ENCODE results near the gene PXN.

Gene PXN

DNA sequence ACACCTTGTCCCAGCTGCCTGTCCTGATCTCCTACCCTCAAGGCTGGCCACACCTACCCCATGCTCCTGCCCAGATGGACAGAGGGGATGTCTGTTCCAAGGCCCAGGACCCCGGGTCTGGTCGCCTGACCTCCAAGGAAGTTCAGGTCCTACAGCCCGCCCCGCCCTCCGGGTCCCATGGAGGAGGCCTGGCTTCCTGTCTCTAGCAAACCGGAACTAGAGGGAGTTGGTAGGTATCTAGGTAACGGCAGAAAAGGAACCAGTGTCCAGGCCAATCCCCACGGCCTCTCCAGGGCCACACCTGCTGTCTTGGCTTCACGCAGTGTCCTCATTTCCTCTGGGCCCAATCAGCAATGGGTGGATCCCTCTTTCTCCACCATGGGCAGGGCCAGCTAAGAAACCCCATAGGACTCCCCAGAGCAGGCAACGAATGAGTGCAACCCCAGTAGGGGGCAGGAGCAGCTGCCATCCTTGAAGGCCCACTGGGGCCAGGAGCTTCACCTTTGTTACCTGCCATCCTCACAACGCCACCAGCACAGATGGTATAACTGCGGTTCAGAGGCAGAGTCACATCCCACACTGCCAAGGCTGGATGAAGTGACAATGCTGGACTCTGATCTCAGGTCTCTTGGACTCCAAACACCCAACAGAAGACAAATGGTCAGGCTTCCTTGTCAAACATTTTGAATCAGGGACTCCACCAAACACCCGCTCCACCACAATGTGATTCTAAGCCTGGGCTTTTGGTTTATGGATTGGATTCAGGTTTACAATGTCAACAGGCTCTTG, 39.5 kb downstream of the PXN start:
- H3K27ac ChIP-seq, result peak overlapping the region; percentile 98
- H3K4me1 ChIP-seq (ENCODE audit: control insufficient read depth in 1 of 2, insufficient read depth in 1 of 2, low read depth in 1 of 2, low read length in 1 of 2), result peaks cover 76 to 77% of the 10 kb centered on the region in 2 experiments
- peaks cover 9% of the 10 kb centered on the region for H3K9me3 ChIP-seq
- peak; percentile 49 for TF ChIP-seq CTCF (IDR thresholded peaks at IDR 0.05)
- peak overlapping the region; percentile 48 to 55 for H3K4me3 ChIP-seq (ENCODE audit: low read depth in 1 of 2, low read length in 1 of 2)
- H3K36me3 ChIP-seq, result peaks cover 53% of the 10 kb centered on the region
- H3K27me3 ChIP-seq, result no peaks in the 10 kb centered on the region

DNA sequence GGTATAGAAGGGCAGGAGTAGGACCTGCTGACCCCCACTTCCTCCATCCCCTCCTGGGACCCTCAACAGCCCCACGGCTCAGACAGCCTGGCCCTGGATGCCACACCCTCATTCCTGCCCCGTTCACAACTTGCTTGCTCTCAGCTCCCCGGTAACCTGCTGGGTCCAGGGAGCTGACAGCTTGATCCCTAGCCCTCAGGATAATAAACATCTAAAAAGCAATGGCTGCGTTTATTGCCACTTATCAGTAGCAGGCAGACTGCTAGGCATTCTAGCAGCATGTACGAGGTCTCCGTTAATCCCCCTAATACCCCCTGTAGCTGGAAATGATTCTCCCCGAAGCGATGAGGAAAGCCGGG, 40.4 kb downstream of the PXN start:
- H3K9me3 ChIP-seq, result peaks cover 9% of the 10 kb centered on the region
- peak overlapping the region; percentile 98 for H3K27ac ChIP-seq
- peaks cover 62% of the 10 kb centered on the region for H3K36me3 ChIP-seq
- TF ChIP-seq CTCF (IDR thresholded peaks at IDR 0.05), result no peak
- H3K4me1 ChIP-seq (ENCODE audit: control insufficient read depth in 1 of 2, insufficient read depth in 1 of 2, low read depth in 1 of 2, low read length in 1 of 2), result peaks cover 68% of the 10 kb centered on the region in 2 experiments
- no peaks in the 10 kb centered on the region for H3K27me3 ChIP-seq
- peak overlapping the region; percentile 48 to 55 for H3K4me3 ChIP-seq (ENCODE audit: low read depth in 1 of 2, low read length in 1 of 2)

DNA sequence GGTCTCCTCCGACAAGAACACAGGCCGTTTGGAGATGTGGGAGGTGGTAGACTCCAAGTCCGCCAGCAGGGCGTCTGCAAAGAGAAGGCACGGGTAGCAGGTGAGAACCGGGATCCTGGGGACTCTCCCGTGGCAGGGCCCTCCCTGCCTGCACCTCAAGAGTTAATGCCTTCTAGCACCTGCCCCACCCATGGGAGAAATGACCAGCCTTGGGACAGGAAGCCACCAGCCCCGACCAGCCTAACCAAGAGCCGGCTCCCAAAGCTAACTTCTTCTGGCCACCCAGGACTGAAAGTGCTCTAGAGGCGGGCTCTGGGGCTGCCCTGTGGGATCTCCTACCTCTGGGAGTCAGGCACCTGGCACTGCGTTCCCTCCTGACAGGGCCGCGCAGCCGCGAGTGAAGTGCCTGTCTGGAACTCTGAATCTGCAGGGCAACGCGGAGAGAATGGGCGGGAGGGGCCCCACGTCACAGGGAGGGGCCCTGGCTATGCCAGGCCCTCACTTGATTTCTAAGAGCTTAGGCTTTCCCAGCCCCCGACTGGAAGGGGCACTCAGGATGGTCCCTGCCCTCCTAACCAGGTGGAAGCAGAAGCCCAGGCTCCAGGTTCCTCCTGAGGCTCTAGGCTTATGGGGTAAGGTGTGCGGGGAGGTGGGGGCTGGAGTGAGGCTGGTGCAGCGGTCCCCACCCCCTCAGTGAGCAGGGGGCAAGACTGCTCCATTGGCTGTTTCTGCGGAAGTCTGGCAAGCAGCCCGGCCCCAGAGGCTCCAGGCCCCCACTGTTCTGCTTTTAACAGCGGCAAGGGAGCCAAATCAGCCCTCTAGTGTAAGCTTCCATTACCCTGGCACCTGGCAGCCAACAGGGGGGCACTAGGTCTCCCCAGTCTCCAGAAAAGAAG, 41.0 kb downstream of the PXN start:
- Histone ChIP-seq H3K36me3 (peaks cover 68% of the 10 kb centered on the region), H3K4me3 (ENCODE audit: low read depth in 1 of 2, low read length in 1 of 2) (peak overlapping the region; percentile 48 to 55), H3K9me3 (peaks cover 9% of the 10 kb centered on the region), H3K27ac (peak overlapping the region; percentile 98), H3K27me3 (no peaks in the 10 kb centered on the region), H3K4me1 (ENCODE audit: control insufficient read depth in 1 of 2, insufficient read depth in 1 of 2, low read depth in 1 of 2, low read length in 1 of 2) (peaks cover 61 to 62% of the 10 kb centered on the region in 2 experiments)
- no peak for TF ChIP-seq CTCF (IDR thresholded peaks at IDR 0.05)

GRCh38 chr12:120223458-120224303, 41.8 kb downstream of the PXN start:
- H3K9me3 ChIP-seq, result peaks cover 9% of the 10 kb centered on the region
- no peak for TF ChIP-seq CTCF (IDR thresholded peaks at IDR 0.05)
- peaks cover 53 to 54% of the 10 kb centered on the region in 2 experiments for H3K4me1 ChIP-seq (ENCODE audit: control insufficient read depth in 1 of 2, insufficient read depth in 1 of 2, low read depth in 1 of 2, low read length in 1 of 2)
- peaks cover 73% of the 10 kb centered on the region for H3K36me3 ChIP-seq
- no peaks in the 10 kb centered on the region for H3K27me3 ChIP-seq
- peak overlapping the region; percentile 98 for H3K27ac ChIP-seq
- H3K4me3 ChIP-seq (ENCODE audit: low read depth in 1 of 2, low read length in 1 of 2), result peak overlapping the region in 1 of 2 experiments; percentile 55

DNA sequence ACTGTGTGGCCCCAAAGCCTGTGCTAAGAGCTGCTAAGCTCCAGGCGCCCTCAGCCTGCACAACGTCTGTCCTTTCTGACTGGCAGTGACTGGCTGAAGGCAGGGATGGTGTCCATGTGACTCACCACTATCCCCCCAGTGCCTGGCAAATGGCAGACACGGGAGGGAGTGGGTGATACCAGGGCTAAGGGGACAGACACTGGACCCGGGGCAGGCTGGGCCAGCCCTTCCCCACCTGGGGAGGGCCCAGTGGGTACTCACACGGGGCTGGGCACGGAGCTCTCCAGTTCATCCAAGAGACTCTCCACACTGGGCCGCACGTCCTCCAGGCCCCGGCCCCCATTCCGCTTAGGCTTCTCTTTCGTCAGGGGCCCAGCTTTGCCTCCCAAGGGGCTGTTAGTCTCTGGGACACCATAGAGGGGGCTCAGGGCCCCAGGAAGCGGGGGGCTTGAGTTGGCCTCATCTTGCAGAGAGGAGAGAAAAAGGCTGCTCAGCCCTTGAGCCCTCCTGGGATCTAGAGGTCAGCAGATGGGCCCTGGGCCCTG, 43.2 kb downstream of the PXN start:
- H3K4me3 ChIP-seq (ENCODE audit: low read depth in 1 of 2, low read length in 1 of 2), result no peak overlapping the region
- H3K27ac ChIP-seq, result no peak overlapping the region
- H3K9me3 ChIP-seq, result peaks cover 9% of the 10 kb centered on the region
- peaks cover 80% of the 10 kb centered on the region for H3K36me3 ChIP-seq
- peaks cover 43% of the 10 kb centered on the region in 2 experiments for H3K4me1 ChIP-seq (ENCODE audit: control insufficient read depth in 1 of 2, insufficient read depth in 1 of 2, low read depth in 1 of 2, low read length in 1 of 2)
- no peak for TF ChIP-seq CTCF (IDR thresholded peaks at IDR 0.05)
- H3K27me3 ChIP-seq, result no peaks in the 10 kb centered on the region
